ENCODE data around the gene MUC21.
A peak's percentile ranks its signal among the peaks of the same experiment; 100 is the strongest.

Gene MUC21

DNA sequence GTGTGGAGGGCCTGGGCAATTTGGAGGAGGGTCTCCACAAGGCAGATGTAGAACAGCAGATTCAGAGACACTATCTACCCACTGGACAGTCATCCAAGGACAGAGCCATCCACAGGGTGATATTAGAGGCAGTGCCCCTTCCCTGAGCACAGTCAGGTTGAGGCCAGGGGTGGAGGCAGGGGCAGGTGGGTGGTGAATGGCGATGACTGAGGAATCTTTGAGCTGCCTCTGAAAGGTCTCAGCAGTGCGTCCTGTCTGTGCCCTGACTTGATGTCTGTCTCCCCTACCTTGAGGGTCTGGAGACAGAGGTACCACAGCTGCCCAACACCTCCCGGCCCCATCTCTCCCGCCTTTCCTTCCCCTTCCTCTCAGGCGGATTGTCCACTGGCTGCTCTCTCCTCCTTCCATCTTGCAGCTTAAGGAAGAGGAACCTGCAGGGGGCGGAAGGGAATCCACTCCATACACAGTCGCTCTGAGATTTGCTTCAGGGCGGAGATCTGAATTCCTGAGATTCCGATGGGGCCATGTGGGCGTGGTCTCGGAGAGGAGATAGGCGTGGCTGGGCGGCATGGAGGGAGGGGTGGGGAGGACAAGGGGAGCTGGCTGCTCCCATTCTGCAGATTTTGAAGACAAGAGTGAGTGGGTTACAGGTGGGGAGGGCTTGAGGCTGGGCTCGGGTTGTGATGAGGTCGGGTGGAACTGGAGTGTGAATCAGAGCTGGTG, 41.0 kb upstream of the MUC21 start:
- no peak for TF ChIP-seq CTCF (IDR thresholded peaks at IDR 0.05)
- DNase-seq (ENCODE audit: low spot score) = no peak

GRCh38 chr6:30944051-30944450, 39.5 kb upstream of the MUC21 start:
- H3K4me3 ChIP-seq = no peak overlapping the region
- TF ChIP-seq CTCF (IDR thresholded peaks at IDR 0.05) = no peak
- no peak overlapping the region for H3K27ac ChIP-seq
- no peak for DNase-seq (ENCODE audit: low spot score)

More for the DNA sequence above, 41.0 kb upstream of the MUC21 start:
- no peak overlapping the region for H3K27ac ChIP-seq
- peak overlapping the region; percentile 45 for H3K4me3 ChIP-seq

GRCh38 chr6:30945281-30945680, 38.2 kb upstream of the MUC21 start:
- TF ChIP-seq CTCF (IDR thresholded peaks at IDR 0.05) = no peak
- DNase-seq (ENCODE audit: low spot score) = no peak
- no peak overlapping the region for H3K27ac ChIP-seq
- H3K4me3 ChIP-seq = no peak overlapping the region

- Histone ChIP-seq H3K4me3 (no peak overlapping the region), H3K27ac (no peak overlapping the region)
- TF ChIP-seq CTCF (IDR thresholded peaks at IDR 0.05) = no peak
- DNase-seq (ENCODE audit: low spot score) = no peak
Measured at GRCh38 chr6:30947231-30947630, 36.3 kb upstream of the MUC21 start.

DNA sequence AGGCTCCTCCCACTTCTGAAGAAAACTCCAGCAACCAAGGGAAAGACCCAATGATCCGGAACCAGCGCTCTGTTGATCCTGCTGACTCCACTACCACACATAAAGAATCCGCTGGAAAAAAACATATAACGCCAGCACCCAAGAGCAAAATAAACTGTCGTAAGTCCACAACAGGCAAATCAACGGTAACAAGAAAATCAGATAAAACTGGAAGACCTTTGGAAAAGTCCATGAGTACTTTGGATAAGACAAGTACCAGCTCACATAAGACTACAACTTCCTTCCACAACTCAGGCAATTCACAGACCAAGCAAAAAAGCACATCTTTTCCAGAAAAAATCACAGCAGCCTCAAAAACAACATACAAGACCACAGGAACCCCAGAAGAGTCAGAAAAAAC, 34.7 kb upstream of the MUC21 start:
- no peak overlapping the region for H3K27ac ChIP-seq
- DNase-seq (ENCODE audit: low spot score) = no peak
- H3K4me3 ChIP-seq = no peak overlapping the region
- no peak for TF ChIP-seq CTCF (IDR thresholded peaks at IDR 0.05)

DNA sequence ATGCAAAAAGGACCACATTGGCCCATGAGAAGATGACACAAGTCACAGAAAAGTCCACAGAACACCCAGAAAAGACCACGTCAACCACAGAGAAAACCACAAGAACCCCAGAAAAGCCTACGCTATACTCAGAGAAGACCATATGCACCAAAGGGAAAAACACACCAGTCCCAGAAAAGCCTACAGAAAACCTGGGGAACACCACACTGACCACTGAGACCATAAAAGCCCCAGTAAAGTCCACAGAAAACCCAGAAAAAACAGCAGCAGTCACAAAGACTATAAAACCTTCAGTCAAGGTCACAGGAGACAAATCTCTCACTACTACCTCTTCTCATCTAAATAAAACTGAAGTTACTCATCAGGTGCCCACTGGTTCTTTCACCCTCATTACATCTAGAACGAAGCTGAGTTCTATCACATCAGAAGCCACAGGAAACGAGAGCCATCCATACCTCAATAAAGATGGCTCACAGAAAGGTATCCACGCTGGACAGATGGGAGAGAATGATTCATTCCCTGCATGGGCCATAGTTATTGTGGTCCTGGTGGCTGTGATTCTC, 31.5 kb upstream of the MUC21 start:
- no peak for TF ChIP-seq CTCF (IDR thresholded peaks at IDR 0.05)
- DNase-seq (ENCODE audit: low spot score) = no peak
- H3K4me3 ChIP-seq = no peak overlapping the region

More for the DNA sequence above, 31.5 kb upstream of the MUC21 start:
- no peak overlapping the region for H3K27ac ChIP-seq

All from coronary artery (tissue), 2 donors.